Cerebellar nuclear complex (tissue), 1 donor: Measurements from ENCODE around the gene TGFA.
"Not testable (repeated sequence)": the region's sequence is repeated elsewhere in the genome, so short reads cannot be mapped to it uniquely, and the experiment has no call there.

ENCODE experiments used
- DNase-seq, 2 experiments: peaks; one replicate each; lab custom pipeline; 2025; lab: John Stamatoyannopoulos, UW

Gene TGFA

DNA sequence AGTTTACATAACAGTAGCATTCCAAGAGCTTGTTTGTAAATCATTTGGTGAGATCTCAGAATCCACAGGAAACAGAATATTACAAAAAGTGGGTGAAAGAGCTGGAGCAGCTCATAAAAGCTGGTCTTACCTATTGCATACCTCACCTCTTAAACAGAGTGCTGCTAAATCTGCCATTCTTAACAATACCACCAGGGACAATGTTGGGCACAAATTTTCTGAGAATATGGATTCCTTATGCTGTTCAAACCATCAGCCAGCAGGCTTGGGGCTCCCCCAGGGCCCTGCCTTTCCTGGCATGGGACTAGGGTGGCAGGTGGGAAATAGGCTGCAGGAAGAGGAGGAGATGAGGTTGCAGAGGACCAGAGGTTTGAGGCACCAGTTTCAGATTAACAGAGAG lies 55.6 kb downstream of the TGFA start:
- DNase-seq: no peak

DNA sequence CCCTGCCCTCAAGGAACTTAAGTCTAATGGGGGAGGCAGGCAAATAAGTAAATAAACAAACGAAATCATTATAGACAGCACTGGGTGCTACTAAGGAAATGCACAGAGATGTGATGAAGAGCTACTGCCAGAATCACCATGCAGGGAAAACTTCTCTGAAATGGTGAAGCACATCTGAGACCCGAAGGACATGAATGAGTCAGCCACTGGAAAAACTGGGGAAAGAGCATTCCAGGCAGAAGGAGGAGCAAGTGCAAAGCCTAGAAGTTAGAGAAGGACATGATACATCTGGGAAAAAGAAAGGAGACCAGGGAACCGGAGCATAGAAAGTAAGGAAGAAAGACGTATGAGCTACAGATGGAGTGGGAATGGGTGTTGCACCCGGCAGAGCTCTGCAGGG lies 56.8 kb downstream of the TGFA start:
- no peak for DNase-seq

DNA sequence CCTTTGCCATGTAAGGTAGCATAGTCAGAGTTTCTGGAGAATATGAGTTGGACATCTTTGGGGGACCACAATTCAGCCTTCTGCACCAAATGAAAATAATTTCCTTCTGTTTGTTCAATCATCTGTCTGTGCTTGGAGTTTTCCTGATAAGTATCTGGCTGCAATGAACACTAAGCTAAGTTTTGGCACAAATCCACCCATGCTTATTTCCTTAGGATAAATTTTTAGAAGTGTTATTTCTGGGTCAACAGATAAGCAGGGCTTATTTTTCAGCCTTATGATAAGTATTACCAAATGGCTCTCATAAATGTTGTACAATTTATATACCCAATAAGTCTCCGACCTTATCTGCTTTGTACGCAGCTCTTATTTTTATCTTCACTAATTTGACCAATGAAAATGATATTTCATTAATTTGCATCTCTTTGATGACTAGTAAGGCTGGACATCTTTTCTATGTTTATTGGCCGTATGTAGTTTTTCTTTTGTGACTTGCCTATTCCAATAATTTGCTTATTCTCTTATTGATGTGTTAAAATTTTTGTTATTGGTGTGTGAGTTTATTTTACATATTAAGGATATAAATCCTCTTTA lies 59.2 kb downstream of the TGFA start:
- DNase-seq: no peak

DNA sequence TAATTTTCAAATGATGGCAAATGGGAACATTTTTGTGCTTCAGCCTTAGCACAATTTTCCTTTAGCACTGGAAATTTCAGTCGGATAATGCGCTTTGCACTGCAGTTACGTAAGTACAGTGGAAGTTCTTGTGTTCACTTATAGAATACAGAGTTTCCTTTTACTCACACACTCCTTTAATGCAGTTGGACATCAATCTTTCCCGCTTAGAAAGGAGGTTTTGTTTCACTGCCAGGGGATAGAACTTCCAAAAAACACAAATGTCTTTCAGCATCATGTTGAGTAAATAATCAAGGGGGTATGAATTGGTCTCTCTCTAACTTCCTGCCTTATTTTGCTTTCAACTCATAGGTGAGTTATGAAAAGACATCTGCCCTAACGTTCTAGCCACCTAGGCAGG lies 63.2 kb downstream of the TGFA start:
- no peak for DNase-seq

DNA sequence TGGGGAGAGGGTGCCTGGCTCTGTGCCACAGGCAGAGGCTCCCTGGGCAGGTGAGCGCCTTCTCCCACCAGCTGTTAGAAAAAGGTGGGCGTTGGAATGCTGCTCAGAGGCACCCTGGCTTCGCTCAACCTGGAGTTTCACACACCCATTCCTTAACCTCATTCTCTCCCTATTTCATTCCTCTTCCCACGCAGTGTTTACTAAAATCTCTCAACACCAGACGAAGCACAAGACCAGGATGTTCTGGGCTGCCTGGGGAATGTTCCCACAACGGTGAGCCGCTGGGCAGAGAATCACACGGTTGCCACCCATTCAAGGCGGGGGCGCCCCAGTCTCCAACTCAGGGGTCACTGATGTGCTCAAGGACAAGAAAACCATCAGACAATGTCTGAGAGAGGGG lies 64.5 kb downstream of the TGFA start:
- DNase-seq: no peak

DNA sequence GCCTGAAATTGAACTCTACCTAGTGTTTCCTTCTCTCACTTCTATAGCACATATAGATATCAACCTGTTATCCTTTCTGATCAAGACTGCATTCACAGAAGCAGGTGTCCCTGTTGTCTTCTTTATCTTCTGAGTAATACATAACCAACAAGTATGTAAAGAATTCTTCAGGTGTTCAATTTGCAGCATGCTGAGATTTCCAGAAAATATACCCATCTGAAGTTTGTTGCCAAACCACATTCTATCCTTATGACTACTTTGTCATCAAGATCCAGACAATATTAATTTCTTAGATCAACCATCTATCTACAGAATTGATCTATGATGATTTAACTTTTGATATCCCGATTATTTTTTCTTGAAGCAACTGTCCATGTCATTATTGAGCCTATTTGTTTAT lies 69.5 kb downstream of the TGFA start:
- DNase-seq: no peak

DNA sequence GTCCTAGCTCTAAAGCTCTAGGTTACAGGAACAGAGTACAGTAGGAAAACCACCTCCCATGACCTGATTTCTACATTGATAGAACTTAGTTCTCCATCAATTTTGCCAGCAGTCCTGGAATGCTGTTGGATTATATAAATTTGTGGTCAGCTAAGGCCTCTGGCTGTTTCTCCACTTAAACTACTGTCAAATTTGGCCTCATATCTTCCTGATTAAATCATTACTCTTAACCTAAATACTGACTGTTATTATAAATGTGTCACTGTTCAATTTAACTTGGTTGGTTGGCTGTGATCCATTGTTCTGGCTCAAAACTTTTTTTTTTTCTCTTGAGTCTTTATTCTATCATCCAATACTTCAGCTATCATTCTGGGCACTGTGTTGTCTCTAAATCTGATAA lies 71.2 kb downstream of the TGFA start:
- DNase-seq: no peak

DNA sequence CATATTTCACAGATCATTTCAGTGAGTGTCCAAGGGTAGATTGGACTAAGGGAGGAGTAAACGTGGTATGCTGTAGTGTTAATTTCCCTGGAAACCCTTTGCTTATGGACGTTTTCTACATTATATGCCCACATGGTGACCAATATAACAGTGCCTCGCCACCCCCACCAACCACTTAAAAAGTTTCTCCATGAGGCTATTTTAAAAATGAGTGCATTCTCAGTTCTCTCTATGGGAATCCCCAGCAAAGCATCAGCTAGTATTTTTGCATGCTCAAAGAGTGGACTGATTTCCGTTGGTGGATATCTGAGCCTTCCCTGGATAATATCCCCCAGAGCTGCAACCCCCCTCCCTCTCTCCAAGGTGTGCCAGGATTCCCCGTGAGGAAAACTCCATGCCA lies 73.2 kb downstream of the TGFA start:
- DNase-seq: no peak

DNA sequence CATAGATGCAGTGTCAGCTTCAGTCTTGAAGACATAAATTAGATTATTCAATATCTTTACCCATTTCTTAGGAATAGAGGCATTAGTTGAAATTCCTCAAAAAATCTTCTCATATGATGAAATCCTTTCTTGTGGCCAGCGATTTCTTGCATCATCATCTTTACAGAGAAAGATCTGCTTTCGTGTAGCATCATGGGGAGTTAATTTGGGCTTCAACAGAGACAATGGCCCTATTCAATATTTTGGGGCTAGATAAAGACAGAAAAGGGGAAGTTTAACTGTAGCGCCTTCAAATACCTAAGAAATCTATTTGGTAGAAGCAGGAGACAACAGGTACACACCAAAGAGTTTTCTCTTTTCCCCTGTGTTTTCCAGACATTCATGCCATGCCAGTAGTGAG lies 73.8 kb downstream of the TGFA start:
- no peak for DNase-seq

DNA sequence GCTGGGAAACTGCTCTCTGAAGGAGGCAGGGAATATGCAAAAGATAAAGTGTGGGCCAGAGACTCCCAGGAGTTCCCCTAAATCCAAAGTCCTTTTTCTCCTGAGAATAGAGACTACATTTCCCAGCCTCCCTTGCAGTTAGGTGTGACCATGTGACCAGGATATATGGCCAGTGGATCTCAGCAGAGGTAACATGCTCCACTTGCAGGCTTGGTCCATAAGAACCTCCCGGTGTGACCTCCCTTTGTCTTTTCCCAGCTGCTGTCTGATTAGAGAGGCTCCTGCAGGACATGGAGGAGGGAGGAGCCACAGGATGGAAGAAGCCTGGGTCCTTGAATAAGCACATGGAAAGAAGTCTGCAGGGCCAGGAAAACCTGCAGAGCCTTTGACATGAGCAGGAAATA lies 76.2 kb downstream of the TGFA start:
- DNase-seq: no peak

DNA sequence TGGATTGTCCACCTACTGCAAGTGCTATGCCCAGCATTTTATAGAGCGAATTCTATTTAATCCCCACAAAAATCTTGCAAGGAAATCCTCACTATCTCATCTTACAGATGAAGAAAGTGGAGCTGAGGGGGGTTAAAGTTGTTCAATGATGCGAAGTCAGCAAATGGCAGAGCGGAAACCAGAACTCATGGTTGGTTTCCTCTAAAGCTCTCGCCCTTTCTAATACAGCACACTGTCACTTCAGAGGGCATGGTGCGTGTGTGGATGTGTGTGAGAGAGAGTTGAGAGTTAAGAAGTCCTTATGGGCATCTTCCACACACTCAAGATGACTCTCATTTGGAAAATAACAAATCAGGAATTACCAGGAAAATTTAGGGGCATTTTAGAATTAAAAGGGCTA lies 78.4 kb downstream of the TGFA start:
- DNase-seq: no peak

DNA sequence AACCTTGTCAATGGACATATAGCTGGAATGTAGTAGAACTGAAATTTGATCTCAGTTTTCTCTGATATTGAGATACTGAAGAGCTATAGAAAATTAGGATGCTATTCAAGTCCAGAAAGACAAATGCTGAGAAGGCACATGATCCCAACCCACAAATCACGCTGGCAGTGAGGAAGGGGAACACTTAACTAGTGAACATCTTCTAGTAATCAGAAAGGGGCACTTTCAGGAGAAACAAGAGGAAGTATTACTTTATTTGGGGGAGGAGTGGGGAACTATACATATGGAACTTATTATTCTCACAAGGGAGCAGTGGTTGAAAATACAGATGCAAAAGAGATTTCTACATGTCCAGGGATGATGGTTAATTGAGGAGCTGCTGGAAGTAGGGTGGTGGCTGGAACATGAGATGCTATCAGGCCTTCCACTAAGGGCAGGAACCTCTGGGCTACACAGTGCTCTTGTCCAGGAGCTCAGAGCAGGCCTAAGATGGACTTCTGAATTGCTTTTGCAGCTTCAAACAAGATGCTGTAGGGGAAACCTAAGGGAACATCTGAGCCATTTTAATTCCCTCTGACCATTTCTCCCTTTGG lies 79.3 kb downstream of the TGFA start:
- no peak for DNase-seq

DNA sequence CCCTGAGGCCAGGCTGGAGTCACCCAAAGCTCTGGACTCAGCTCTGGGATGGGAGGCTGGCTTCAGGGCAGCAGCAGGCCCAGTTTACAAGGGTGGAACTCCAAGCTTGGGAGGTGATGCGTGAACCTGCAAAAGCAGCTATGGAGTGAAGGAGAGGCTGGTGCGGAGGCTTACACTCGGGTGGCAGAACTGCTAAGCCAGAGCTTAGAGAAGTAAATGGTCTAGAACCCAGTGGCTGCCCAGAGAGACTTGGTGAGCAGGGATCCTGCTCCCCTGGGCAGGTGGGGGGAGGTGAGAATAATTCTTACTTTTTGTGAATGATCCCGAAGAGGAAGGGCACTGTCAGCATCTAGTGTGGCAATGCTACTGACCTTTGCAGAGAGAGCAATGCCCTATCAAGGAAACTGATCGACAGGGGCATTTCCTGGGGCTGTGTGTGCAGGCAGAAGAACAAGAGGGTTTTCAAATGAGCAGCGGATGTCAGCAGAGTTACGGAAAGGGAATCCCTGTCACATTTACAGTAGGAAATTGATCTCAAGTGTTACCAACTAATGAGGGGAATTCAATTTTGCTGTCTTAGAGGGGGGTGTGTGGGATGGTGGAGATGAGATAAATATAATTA lies 80.4 kb downstream of the TGFA start:
- no peak for DNase-seq

DNA sequence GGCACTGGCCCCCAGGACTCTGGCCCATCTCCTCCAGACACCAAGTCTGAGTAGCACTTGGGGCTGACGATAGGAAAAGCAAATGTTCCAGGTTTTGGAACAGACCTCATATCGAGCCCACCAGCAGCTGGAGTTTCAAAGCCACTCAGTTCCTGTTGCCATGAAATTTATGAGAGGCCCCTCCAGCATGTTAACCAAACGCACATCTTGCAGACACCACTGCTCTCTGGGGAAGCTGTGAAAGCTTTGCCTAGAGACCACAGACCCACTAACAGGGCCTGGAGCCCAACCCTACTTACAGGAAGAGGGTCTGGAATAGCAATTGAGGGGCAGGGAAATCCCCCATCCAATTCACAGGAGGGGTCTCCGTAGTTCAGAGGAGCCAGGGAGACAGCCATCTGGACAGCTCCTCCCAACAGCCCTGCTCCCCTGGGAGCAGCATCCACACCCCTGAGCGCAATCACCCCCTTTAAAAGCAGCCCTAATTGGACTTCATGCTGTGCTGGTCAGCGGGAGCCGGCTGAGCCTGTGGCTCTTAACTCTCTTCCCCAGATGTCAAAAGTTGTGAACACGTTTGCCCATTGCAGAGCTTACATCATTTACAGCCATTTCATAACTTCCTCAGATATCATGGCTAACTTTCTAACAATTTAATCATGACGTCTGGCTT lies 81.3 kb downstream of the TGFA start:
- no peak for DNase-seq

DNA sequence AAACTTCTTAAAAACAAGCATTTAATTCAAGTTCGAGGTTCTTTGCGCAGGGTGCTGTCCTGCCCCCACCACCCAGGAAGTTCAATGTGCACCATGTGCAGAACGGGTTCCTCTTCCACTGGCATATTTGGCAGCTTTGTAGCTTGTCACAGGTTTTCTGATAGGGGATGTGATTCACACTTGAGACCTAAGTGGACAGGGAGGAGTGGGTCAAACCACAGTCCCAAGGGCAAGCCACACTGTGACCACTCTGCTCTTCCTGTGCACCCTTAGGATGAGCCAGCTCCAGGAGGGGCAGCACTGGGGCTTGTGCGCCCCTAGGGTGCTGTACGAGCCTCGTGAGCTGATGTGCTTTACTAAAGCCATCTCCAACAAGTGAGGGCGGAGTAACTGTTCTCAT lies 82.5 kb downstream of the TGFA start:
- no peak for DNase-seq

DNA sequence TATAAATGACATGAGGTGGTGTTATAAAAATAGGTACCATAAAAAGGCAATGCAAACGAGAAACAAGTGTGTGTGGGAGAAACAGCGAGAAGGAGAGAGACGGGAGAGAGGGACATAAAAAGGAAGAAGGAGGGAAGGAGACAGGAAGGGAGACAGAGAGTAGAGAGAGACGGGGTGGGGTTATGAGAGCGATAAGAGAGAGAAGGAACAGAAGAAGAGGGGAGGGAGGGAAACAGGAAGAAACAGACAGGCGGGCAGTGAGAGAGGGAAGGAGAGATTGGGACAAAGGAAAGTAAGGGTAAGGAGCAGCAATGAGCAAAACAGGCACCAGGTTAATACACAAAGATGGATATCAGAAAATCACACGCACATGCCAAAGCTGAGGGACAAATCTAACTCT lies 83.7 kb downstream of the TGFA start:
- DNase-seq: no peak

DNA sequence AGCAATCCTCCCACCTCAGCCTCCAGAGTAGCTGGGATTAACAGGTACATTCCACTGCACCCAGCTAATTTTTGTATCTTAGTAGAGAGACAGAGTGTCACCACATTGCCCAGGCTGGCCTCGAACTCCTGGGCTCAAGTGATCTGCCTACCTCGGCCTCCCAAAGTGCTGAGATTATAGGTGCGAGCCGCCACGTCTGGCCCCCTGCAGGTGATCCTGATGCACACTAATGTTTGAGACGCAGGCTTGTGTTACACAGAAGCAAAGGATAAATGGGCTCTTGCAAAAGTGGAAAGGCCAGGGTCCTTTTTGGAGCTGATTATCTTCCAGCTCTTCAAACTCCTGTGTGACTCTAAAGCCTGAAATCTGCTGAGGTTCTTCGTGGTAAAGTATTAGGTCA lies 84.2 kb downstream of the TGFA start:
- DNase-seq: no peak

DNA sequence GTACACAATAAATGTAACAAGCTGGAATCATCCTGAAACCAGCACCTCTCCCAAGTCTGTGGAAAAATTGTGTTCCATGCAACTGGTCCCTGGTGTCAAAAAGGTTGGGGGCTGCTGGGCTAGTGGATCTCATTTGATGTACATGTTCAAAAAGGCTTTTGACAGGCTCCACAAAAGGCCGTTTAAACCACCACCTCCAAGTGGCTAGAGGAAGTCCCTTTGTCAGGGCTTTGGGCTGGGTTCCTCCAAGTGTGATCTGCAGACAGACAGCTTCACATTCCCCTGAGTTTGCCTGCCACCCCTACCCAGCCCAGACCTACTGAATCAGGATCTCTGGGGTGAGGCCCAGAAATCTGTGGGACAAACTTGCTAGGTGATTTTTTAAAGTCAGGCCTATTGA lies 84.7 kb downstream of the TGFA start:
- no peak for DNase-seq

DNA sequence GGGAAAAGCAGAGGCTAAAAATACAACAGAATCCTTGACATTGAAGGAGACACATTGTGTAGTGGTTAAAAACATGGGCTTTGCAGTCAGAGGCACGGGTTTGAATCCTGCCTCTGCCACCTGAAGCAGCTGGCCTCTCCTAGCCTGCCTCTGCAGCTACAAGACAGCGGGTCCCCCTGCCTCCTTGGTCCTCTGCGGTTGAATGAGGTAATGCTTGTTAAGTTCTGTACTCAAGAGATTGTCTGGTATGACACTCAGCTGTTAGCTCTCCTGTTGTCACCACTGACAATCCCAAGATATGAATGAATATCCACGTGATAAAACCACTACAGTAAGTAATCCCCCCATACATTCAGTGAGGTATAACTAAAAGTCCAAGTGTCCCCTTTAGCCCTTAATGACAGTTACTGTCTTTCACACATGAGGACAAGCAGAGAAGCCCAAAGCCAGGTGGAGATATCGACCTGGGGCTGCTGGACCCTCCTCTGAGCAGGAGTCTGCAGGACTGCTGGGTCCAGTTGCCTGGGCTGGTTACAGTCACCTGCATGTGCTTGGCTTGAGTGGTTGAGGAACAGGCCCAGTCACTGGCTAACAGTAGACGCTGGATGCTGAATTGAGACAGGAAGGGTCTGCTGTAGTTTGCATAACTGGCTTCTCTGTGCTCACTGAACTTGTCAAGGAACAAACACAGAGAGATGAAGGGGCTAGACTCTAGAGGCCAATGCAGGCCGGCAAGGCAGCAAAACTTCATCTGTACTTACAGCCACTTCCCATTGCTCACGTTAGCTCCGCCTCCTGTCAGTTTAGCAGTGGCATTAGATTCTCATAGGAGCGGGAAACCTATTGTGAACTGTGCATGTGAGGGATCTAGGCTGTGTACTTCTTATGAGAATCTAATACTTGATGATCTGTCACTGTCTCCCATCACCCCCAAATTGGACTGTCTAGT lies 85.5 kb downstream of the TGFA start:
- DNase-seq: no peak

DNA sequence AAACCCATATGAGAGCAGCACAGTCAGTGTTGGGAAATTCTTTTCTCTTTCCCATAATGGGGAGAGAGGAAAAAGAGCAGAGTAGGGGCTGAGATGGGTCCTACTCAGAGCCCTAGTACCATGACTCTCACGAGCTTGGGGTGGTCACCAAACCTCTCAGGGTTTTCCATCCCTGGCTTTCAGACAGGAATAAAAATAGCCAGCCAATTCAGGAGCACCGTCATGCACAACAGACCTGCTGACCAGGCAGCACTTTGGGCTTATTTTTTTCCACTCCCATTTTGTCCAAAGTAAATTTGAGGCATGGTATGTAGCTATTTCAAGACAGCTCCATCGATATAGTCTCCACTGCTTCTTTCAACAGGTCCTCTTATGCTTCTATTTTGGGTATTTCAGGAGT lies 86.4 kb downstream of the TGFA start:
- DNase-seq: no peak

DNA sequence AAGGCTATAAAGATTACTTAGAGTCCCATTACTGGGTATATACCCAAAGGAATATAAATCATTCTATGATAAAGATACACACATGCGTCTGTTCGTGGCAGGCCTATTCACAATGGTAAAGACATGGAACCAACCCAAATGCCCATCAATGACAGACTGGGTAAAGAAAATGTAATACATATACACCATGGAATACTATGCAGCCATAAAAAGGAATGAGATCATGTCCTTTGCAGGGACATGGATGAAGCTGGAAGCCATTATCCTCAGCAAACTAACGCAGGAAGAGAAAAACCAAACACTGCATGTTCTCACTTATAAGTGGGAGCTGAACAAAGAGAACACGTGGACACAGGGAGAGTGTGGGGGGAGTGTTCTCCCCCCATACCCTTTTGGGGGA lies 87.0 kb downstream of the TGFA start:
- DNase-seq: not testable (repeated sequence)

DNA sequence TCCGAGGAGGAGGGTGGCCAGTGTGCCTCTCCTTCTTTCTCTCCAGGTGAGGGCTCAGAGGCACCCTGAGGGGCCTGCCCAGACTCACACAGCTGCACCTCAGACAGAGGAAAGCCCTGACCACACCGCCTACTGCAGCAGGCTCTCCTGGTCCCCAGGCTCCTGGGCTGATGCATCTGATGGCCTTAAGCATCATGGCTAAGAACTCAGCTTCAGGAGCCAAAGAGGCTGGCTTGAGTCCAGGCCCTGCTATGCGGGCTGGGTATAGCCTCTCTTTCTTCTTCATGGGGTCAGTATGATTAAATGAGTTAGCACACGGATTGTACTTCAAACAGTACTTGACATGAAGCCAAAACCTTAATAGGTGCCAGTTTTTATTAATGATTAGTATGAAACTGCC lies 89.6 kb downstream of the TGFA start:
- no peak for DNase-seq
